NCI-H128 (cell line): ENCODE results near the gene ASAP2.

Source experiments
- DNase-seq: peaks from one replicate; lab custom pipeline; 2025; ENCODE audit not compliant: unreplicated experiment; lab: John Stamatoyannopoulos, UW

ASAP2 gene

GRCh38 chr2:9230051-9230802 lies 23.6 kb downstream of the ASAP2 start:
- DNase-seq, result no peak

GRCh38 chr2:9230881-9231280 lies 24.3 kb downstream of the ASAP2 start:
- no peak for DNase-seq

GRCh38 chr2:9231291-9232165 lies 24.9 kb downstream of the ASAP2 start:
- no peak for DNase-seq

GRCh38 chr2:9232166-9232479 lies 25.5 kb downstream of the ASAP2 start:
- DNase-seq, result no peak

GRCh38 chr2:9232886-9233285 lies 26.3 kb downstream of the ASAP2 start:
- DNase-seq, result no peak

GRCh38 chr2:9234680-9235146 lies 28.1 kb downstream of the ASAP2 start:
- no peak for DNase-seq

GRCh38 chr2:9235147-9236044 lies 28.8 kb downstream of the ASAP2 start:
- DNase-seq, result no peak

GRCh38 chr2:9236045-9236344 lies 29.4 kb downstream of the ASAP2 start:
- no peak for DNase-seq

GRCh38 chr2:9236867-9237266 lies 30.3 kb downstream of the ASAP2 start:
- no peak for DNase-seq

GRCh38 chr2:9237831-9238230 lies 31.2 kb downstream of the ASAP2 start:
- no peak for DNase-seq

GRCh38 chr2:9238591-9239326 lies 32.1 kb downstream of the ASAP2 start:
- no peak for DNase-seq

- DNase-seq, result no peak
Observed at GRCh38 chr2:9239616-9240015, 33.0 kb downstream of the ASAP2 start.

- no peak for DNase-seq
Observed at GRCh38 chr2:9240745-9241144, 34.1 kb downstream of the ASAP2 start.

GRCh38 chr2:9241233-9241632 lies 34.6 kb downstream of the ASAP2 start:
- no peak for DNase-seq

GRCh38 chr2:9243357-9243756 lies 36.7 kb downstream of the ASAP2 start:
- no peak for DNase-seq

GRCh38 chr2:9244985-9245544 lies 38.5 kb downstream of the ASAP2 start:
- DNase-seq, result no peak

GRCh38 chr2:9247177-9247576 lies 40.6 kb downstream of the ASAP2 start:
- DNase-seq, result no peak

GRCh38 chr2:9247786-9248185 lies 41.2 kb downstream of the ASAP2 start:
- no peak for DNase-seq

- DNase-seq, result no peak
Observed at GRCh38 chr2:9248363-9248762, 41.8 kb downstream of the ASAP2 start.

- no peak for DNase-seq
Observed at GRCh38 chr2:9249020-9249800, 42.6 kb downstream of the ASAP2 start.
